BLaER1 (cell line): ENCODE results near the gene TIMM10.

ENCODE experiments used
- H3K27ac ChIP-seq: shearing (Covaris generic); formaldehyde crosslinking; 2 replicates; pipeline ENCODE4 v1.8.1; 2022
- H3K27me3 ChIP-seq: shearing (Covaris generic); formaldehyde crosslinking; 2 replicates; pipeline ENCODE4 v1.8.1; 2022
- H3K36me3 ChIP-seq: shearing (Covaris generic); formaldehyde crosslinking; 2 replicates; pipeline ENCODE4 v1.8.1; 2022
- H3K4me1 ChIP-seq: shearing (Covaris generic); formaldehyde crosslinking; 2 replicates; pipeline ENCODE4 v1.8.1; 2022
- H3K4me2 ChIP-seq: shearing (Covaris generic); formaldehyde crosslinking; 2 replicates; pipeline ENCODE4 v1.8.1; 2022
- H3K4me3 ChIP-seq: shearing (Covaris generic); formaldehyde crosslinking; 2 replicates; pipeline ENCODE4 v1.8.1; 2022
- H3K9ac ChIP-seq: shearing (Covaris generic); formaldehyde crosslinking; 2 replicates; pipeline ENCODE4 v1.8.1; 2022
- H3K9me3 ChIP-seq: shearing (Covaris generic); formaldehyde crosslinking; 2 replicates; pipeline ENCODE4 v1.8.1; 2022
- H4K20me1 ChIP-seq: shearing (Covaris generic); formaldehyde crosslinking; 2 replicates; pipeline ENCODE4 v1.8.1; 2022
- Cebpa-rat ChIP-seq: shearing (Covaris generic); IDR thresholded peaks from 2 replicates; pipeline ENCODE4 v1.8.1; 2022

Gene TIMM10

GRCh38 chr11:57530596-57531507 is at the start of gene TIMM10:
Gene TIMM10, minus strand, starts transcription at chr11:57530754. Its CDS starts 565 bp downstream, at chr11:57530189.
- Histone ChIP-seq H3K4me2 (peak within 1 kb of the TSS; percentile 87), H4K20me1 (peaks cover 12% of the 10 kb centered on the region), H3K4me1 (peaks cover 26% of the 10 kb centered on the region), H3K4me3 (peak within 1 kb of the TSS; percentile 86), H3K9ac (peak within 1 kb of the TSS; percentile 90), H3K9me3 (no peaks in the 10 kb centered on the region), H3K27ac (peak within 1 kb of the TSS; percentile 93), H3K27me3 (no peaks in the 10 kb centered on the region), H3K36me3 (peaks cover 27% of the 10 kb centered on the region)
- TF ChIP-seq Cebpa-rat: no peak

GRCh38 chr11:57574061-57574460 is 43.5 kb upstream of the TIMM10 start:
- H3K4me3 ChIP-seq: no peak overlapping the region
- H3K27ac ChIP-seq: no peak overlapping the region
- H3K27me3 ChIP-seq: no peaks in the 10 kb centered on the region
- no peak overlapping the region for H3K4me2 ChIP-seq
- no peaks in the 10 kb centered on the region for H3K9me3 ChIP-seq
- H4K20me1 ChIP-seq: no peaks in the 10 kb centered on the region
- H3K4me1 ChIP-seq: peaks cover 29% of the 10 kb centered on the region
- no peak overlapping the region for H3K9ac ChIP-seq
- no peaks in the 10 kb centered on the region for H3K36me3 ChIP-seq
- no peak for TF ChIP-seq Cebpa-rat

- H3K36me3 ChIP-seq: no peaks in the 10 kb centered on the region
- H3K9me3 ChIP-seq: no peaks in the 10 kb centered on the region
- peaks cover 38% of the 10 kb centered on the region for H3K4me1 ChIP-seq
- H3K4me2 ChIP-seq: peak overlapping the region; percentile 74
- peak overlapping the region; percentile 18; the same call in 1 of the 2 replicates for H3K4me3 ChIP-seq
- TF ChIP-seq Cebpa-rat: no peak
- no peaks in the 10 kb centered on the region for H4K20me1 ChIP-seq
- H3K27ac ChIP-seq: peak overlapping the region; percentile 55
- no peaks in the 10 kb centered on the region for H3K27me3 ChIP-seq
- H3K9ac ChIP-seq: 0 out of 2 replicates have a peak overlapping the region, but pooled peaks have one; percentile 4
These were observed 41.1 kb upstream of the TIMM10 start for GRCh38 chr11:57571606-57572005.

- Histone ChIP-seq H3K27me3 (no peaks in the 10 kb centered on the region), H3K4me2 (peak overlapping the region; percentile 78), H3K4me1 (peaks cover 57% of the 10 kb centered on the region), H3K36me3 (no peaks in the 10 kb centered on the region), H4K20me1 (no peaks in the 10 kb centered on the region), H3K4me3 (peak overlapping the region; percentile 88), H3K9ac (peak overlapping the region; percentile 83; the same call in 1 of the 2 replicates), H3K27ac (peak overlapping the region; percentile 89), H3K9me3 (no peaks in the 10 kb centered on the region)
- TF ChIP-seq Cebpa-rat: no peak
These were observed 37.8 kb upstream of the TIMM10 start for GRCh38 chr11:57568330-57568766.

GRCh38 chr11:57567515-57568329 is 37.2 kb upstream of the TIMM10 start, which contains the start of gene UBE2L6:
Gene UBE2L6, minus strand, starts transcription at chr11:57567672. Its CDS starts 61 bp downstream, at chr11:57567611.
- peak within 1 kb of the TSS; percentile 89 for H3K27ac ChIP-seq
- H3K4me3 ChIP-seq: peak within 1 kb of the TSS; percentile 88
- no peaks in the 10 kb centered on the region for H3K36me3 ChIP-seq
- H4K20me1 ChIP-seq: peaks cover 2% of the 10 kb centered on the region; the same call in 1 of the 2 replicates
- no peaks in the 10 kb centered on the region for H3K9me3 ChIP-seq
- peaks cover 55% of the 10 kb centered on the region for H3K4me1 ChIP-seq
- no peaks in the 10 kb centered on the region for H3K27me3 ChIP-seq
- H3K4me2 ChIP-seq: peak within 1 kb of the TSS; percentile 98
- no peak for TF ChIP-seq Cebpa-rat
- peak within 1 kb of the TSS; percentile 83 for H3K9ac ChIP-seq

- no peak for TF ChIP-seq Cebpa-rat
- H3K27ac ChIP-seq: peak overlapping the region; percentile 77
- peak overlapping the region; percentile 88 for H3K4me3 ChIP-seq
- H3K36me3 ChIP-seq: peaks cover 4% of the 10 kb centered on the region; the same call in 1 of the 2 replicates
- peaks cover 48% of the 10 kb centered on the region for H3K4me1 ChIP-seq
- H3K9me3 ChIP-seq: no peaks in the 10 kb centered on the region
- H3K9ac ChIP-seq: peak overlapping the region; percentile 83
- H3K27me3 ChIP-seq: no peaks in the 10 kb centered on the region
- peak overlapping the region; percentile 98 for H3K4me2 ChIP-seq
- peaks cover 9% of the 10 kb centered on the region for H4K20me1 ChIP-seq
These were observed 36.5 kb upstream of the TIMM10 start for GRCh38 chr11:57566905-57567514.

- Histone ChIP-seq H3K4me1 (peaks cover 40% of the 10 kb centered on the region), H3K27ac (peak overlapping the region; percentile 77), H3K9ac (peak overlapping the region; percentile 83), H3K36me3 (peaks cover 4% of the 10 kb centered on the region; the same call in 1 of the 2 replicates), H3K4me3 (peak overlapping the region; percentile 88), H3K4me2 (peak overlapping the region; percentile 98), H4K20me1 (peaks cover 17% of the 10 kb centered on the region), H3K9me3 (no peaks in the 10 kb centered on the region), H3K27me3 (no peaks in the 10 kb centered on the region)
- no peak for TF ChIP-seq Cebpa-rat
These were observed 35.7 kb upstream of the TIMM10 start for GRCh38 chr11:57566005-57566904.

GRCh38 chr11:57562596-57562995 is 32.0 kb upstream of the TIMM10 start:
- peaks cover 31% of the 10 kb centered on the region for H4K20me1 ChIP-seq
- H3K4me1 ChIP-seq: peaks cover 19% of the 10 kb centered on the region
- peaks cover 35% of the 10 kb centered on the region for H3K36me3 ChIP-seq
- no peak overlapping the region for H3K9ac ChIP-seq
- H3K27ac ChIP-seq: no peak overlapping the region
- no peak for TF ChIP-seq Cebpa-rat
- H3K27me3 ChIP-seq: no peaks in the 10 kb centered on the region
- H3K4me3 ChIP-seq: no peak overlapping the region
- no peaks in the 10 kb centered on the region for H3K9me3 ChIP-seq
- no peak overlapping the region for H3K4me2 ChIP-seq
